Measurements from ENCODE around the gene MPV17L2.

The MPV17L2 gene

DNA sequence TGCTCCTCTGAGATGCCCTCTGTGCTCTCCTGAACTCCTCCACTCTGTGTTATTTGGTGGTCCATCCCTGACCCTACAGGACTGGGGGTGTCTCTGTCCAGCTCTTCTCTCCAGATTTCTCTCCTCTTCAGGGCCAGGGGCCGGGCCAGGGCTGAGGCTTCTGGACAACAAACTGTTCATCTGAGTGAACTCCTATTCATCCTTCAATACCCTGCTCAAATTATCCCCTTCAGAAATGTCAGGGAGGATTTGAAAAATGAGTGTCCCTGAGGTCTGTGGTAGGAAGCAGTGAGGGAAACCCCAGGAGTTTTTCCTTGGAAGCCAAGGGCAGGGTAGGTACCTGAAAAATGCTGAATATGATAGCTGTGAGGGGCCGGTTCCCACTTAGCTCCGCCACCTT is 25.6 kb downstream of the MPV17L2 start:
- no peak for DNase-seq (ENCODE audit: low read depth)

DNA sequence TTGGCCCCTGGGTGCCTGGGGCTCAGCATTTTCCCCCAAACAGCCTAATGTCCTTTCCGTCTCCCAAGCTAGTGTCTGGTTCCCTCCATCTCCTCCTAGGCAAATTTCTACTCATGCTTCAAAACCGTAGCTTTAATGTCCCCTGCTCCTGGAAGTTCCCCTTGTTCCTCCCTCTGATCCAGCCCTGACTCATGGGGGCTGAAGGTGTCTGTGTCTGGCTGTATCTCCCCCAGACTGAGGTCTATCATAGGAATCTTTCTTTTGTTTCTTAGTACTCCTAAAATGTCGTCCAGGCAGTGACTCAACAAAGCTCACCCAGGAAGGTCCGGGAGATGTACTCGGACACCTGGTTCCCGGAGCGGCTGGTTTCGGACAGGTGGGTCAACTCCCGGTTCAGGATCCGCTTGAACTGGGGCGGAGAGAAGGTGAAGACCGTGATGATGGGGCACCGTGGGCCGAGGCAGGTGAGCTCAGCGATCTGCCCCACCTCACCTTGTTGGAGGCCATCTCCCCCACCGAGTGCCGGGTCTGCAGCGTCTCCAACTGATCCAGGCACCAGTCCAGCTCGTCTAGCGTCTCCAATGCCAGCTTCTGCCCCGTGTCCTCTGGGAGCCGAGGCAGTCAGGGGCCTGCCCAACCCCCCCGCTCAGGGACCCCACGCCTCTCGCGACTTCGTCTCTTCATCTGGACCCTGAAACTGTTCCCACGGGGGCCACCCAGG is 27.1 kb downstream of the MPV17L2 start:
- no peak for DNase-seq (ENCODE audit: low read depth)

DNA sequence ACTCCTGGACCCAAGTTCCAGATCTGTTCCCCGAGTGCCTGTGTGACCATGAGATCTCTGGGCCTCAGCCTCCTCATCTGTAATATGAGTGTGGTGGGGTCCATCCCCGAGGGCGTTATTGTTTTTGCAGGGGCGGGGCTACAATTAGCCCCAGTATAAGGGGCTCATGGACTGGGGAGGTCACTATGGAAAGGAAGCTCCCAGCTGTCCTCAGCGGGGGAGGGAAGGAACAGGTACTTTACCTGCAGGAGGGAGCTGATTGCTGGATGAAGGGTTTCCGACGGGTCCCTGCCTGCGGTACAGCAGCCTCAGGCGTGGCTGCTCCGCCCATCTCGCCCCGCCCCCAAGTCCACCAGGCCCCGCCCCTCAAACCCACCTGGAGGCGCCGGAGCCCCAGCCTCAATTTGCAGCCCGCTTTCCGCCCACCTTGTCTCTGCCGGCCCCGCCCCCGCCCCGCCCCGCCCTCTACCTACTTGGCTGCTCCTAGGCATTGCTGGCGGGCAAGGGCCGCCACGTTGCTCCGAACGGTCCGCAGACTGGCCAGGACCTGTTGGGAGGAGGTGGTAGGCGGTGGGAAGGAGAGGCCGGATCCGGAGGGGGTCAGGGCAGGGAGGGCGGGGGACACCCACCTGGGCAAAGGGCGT is 27.7 kb downstream of the MPV17L2 start:
- DNase-seq (ENCODE audit: low read depth), result no peak

DNA sequence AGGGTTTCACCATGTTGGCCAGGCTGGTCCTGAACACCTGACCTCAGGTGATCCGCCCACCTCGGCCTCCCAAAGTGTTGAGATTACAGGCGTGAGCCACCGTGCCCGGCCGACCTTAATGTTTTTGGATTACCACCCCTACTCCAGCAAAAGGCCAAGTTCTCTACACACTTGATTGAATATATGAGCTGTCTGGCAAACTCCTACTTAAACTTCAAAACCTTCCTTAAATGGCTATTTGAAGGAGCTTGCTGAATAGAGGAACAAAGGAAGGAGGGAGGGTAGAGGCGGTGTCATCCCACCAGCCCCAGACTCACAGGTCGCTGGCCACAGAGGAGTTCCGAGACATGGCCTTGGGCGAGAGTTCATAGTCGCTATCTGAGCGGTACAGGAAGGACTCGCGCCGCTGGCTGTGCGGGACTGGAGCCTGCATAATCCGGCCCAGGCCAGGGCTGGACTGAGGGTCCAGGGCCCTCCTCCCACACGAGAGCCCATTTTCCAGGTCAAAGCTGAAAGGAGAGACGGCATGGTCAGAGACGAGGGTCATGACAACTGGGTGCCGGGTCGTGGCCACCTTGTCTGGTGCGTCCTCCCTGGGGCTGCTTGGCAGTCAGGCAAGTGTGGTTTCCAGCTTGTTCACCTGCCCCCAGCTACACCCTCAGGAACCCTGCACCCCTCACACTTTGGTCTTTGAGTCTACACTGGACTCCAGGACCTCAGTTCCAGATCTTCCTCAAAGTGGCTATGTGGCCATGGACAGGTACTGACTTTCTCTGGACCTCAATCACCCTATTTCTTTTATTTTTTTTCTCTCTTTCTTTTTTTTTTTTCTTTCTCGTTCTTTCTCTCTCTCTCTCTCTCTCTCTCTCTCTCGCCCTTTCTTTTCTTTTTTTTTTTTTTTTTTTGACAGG is 29.1 kb downstream of the MPV17L2 start:
- no peak for DNase-seq (ENCODE audit: low read depth)

DNA sequence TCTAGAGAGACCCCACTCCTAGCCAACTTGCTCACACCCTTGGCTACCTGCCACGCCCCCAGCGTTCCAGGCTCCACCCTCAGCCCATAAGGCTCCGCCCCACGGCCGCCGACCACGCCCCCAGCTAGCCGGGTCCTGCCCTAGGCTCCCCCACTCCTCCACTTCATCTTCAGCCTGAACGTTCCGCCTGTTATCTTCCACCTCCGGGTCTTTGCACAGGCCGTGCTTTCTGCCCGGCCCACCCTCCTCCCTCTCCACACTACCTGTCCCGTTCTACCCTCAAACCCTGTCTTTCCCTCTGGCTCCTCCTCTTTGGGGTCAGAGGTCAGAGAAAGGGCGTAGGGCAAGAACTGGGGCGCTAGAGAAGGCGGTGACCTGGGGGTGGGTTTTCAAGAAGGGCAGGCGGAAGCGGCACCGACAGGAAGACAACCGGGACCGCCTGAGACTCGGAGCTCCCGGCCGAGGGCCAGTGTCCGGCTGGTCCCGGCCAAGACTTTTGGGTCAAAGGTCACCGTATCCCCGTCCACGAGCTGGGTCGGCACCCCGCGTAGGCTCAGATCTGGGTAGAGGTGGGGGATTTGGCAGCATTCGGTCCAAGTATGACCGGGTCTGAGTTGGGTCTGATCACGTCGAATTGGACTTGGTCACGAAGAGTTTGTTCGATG is 31.0 kb downstream of the MPV17L2 start:
- DNase-seq (ENCODE audit: low read depth), result no peak

DNA sequence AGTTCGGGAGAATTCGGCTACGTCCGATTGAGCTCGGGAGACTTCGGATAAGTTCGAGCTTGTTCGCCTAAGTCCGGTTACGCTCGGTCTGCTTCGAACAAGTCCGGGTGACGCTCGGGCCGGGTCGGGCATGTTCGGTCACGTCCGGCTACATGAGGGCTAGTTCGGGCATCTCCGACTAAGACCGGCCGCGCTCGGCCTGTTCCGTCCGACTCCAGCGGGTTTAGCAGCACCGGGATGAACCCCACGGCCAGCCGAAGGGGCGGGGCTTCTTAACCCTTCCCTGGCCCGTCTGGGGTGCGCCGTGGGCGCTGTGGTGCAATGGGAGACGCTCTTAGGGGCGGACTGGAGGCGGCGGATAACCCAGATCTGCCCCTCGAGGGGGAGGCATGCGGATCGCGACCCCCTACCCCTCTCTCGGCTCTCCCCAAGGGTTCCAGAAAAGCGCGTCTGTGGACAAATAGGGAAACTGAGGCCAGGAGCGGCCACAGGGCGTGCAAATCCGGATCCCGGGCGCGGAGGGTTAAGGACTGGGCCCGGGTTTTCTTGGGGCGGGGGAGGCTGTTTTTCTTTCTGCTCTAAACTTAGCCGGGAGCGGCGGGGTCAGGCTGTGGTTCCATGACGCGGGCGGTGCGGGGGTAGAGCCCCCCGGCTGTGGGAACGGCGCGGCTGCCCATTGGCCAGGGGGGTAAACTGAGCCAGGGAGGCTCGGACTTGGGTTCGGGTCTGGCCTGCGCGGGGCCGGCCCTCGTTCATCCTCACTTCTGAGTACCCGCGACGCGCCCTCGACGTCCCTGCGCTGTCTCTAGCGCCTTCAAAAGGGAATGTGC is 31.7 kb downstream of the MPV17L2 start:
- DNase-seq (ENCODE audit: low read depth), result peak; percentile 68

DNA sequence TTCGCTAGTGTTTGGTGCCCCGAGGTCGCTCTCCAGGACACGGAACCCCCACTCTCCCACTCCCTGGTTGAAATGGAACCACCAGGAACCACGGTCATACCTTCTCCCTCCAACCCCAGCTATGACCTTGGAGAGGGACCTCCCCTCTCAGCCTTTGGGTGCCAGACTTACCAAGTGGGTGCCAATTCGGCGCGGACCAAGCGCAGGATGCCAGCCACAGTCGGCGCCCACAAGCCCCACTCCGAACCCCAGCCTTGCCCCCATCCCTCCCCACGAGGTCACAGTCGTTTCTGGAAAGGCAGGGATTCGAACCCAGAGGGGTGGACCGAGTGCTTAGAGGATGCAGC is 32.3 kb downstream of the MPV17L2 start:
- DNase-seq (ENCODE audit: low read depth), result no peak

DNA sequence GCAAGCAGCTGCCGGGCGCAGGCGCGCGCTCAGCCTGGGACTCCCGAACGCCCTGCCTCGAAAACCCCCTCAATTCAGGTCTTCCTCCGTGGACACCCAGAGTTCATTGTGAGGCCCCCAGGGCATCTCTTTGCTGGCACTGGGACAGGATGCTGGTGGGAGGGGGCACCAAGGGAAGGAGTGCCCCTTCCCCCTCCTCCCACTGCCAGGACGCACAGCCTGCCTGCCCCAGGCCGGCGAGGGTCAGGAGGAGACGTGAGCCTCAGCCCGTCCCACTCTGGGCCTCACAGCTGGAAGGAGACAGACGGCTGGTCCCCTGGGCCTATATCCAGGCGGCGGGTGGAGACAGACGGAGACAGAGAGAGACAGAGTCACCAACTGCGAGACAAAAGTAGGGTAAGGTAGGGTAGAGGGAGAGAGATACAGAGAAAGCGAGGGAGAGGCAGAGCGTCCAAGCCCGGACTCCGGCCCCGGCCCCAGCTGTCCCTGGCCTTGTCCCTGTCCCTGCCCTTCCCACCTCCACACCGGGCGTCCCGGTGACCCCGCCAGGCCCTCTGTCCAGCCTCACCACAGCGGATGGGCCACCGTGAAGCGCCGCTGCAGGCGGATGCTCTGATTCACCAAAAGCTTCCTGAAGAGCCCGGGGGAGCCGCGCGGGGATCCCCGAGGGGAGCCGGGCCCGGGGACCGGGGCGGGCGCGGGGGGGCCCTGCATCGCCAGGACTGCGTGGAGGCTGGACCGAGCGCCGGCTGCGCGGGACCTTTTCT is 32.9 kb downstream of the MPV17L2 start, which contains the start of gene PDE4C:
PDE4C (minus strand) TSS at position 737 of the 767 bp plus-strand sequence; CDS start at position 714, 23 bp downstream.
- no peak for DNase-seq (ENCODE audit: low read depth)

DNA sequence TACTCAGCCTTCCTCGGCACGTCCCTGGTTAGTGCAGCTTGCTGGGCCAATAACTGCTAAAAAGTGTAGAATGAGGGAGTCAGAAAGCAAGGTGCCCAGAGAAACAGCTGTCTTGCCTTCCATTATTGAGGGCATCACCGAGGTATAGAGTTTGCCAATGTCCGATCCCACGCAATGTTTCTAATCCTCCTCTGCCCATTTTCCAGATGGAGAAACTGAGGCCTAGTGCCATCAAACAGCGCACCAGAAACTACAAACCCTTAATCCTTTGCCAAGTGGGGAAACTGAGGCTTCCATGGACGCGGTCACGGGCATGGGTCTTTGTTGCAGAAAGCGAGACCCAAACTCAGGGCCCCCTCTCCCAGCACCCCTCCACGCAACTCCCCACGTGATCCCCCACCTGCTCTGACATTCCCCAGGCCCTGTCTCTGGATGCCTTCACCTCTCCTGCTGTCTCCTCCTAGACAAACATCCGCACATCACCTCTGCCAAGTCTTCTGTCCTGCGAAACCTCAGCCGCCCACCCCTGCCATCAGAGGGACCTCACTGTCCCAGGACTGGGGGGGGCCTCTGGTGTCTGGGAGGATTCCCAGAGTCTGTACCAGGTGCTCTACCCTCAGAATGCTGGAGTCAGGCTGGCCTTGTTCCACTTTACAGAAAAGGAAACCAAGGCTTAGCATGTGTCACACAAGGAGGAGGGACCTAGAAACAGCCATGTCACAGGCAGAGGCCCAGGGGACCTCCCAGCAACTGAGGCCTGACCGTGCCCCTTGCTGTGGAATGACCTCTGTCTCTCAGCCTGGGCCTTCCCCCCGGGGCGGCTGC is 34.1 kb downstream of the MPV17L2 start:
- no peak for DNase-seq (ENCODE audit: low read depth)

DNA sequence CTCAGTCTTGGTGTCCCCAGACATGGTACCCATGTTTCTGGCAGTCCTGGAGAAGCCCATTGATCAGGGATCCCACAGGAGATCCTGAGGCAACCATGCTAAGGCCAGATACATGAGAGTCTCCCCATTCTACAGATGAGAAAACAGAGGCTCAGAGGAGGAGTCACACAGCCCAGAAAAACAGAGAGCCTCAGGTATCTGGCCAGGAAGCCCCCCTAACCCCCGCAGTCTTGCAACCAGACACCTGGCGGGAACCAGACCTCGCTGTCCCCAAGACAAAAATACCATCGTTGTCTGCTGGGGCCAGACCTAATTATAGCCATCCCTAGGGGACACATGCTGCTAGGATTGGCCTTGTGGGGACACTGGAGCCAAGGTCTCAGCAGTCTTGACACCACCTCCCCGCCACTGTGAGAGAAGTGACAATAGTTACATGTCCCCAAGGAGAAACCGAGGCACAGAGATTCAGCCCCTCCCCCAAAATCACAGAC is 34.8 kb downstream of the MPV17L2 start:
- DNase-seq (ENCODE audit: low read depth), result no peak

DNA sequence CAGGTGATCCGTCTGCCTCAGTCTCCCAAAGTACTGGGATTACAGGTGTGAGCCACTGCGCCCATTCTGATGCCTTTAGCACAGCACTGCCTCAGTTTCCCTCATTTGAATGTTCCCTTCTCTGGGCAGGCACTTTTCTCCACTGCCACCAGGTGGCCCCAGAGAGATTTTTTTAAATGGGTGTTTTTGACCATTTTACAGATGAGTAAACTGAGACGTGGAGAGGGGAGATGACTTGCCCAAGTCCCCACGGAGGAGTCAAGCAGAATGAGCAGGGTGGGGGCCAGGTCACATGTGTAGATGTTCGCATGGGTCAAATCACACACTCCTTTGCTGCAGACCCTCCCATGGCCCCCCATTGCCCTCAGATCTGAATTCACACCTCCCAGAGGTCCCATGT is 36.5 kb downstream of the MPV17L2 start:
- no peak for DNase-seq (ENCODE audit: low read depth)

DNA sequence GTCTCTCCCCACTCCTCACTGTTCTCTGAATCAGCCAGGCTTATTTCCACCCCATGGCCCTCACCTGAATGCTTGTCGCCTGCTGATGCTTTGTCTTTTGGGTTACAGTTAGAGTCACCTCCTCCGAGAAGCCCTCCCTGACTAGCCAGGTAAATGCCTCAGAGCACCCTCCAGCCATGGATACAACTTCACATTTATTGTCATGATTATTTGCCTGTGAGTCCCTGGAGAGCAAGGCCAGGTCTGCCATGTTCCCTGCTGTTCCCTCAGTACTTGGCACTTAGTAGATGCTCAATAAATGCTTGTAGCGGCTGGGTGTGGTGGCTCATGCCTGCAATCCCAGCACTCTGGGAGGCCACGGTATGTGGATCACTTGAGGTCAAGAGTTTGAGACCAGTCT is 36.9 kb downstream of the MPV17L2 start:
- DNase-seq (ENCODE audit: low read depth), result no peak

DNA sequence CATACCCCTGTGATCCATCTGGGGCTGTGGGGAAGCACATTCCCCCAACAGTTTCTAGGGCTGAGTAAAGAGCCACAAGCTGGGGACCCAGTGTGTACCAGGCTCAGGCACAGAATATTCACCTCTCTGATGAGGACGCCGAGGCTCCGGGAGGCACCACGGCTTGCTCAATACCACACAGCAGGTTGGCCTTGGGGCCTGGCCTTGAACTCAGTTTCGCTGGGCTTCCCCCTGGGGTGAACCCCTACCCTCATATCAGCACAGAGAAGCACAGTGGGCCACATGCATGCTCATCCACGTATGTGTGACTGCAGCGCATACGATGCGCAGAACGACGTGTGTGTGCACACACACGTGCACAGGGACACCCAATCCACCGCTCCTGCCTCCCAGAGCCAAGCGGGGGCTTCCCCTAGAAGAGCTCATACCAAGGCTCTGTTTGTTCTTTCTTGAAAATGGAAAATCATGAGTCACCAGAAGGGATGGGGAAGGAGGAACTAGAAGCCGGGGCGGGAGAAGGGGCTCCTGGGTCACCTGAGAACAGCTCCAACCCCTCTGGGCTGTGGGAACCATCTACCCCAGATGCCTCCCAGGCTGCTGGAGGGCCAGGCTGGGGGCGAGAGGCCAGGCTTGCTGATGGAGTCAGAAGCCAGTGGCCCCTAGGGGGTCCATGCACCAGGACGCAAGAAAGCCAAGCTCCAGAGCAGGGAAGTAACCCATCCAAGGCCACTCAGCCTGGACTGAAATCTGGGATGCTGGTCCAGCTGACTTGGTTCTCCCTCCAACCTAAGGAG is 38.1 kb downstream of the MPV17L2 start:
- DNase-seq (ENCODE audit: low read depth), result no peak

DNA sequence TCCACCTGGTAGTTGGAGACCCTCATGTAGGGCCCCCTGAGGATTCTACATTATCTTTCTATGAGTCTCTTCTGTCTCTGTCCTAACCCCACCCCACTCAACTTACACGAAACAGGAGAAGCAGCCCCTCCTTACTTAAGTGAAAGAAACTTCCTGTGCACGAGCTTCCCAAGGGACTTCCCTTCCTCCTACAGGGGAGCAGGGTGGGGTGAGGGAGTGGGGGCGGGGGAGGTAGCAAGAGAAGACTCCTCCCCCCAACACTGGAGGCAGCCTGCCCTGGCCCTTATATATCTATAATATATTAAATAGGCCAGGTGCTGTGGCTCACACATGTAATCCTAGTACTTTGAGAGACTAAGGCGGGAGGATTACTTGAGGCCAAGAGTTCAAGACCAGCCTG is 38.8 kb downstream of the MPV17L2 start:
- no peak for DNase-seq (ENCODE audit: low read depth)

DNA sequence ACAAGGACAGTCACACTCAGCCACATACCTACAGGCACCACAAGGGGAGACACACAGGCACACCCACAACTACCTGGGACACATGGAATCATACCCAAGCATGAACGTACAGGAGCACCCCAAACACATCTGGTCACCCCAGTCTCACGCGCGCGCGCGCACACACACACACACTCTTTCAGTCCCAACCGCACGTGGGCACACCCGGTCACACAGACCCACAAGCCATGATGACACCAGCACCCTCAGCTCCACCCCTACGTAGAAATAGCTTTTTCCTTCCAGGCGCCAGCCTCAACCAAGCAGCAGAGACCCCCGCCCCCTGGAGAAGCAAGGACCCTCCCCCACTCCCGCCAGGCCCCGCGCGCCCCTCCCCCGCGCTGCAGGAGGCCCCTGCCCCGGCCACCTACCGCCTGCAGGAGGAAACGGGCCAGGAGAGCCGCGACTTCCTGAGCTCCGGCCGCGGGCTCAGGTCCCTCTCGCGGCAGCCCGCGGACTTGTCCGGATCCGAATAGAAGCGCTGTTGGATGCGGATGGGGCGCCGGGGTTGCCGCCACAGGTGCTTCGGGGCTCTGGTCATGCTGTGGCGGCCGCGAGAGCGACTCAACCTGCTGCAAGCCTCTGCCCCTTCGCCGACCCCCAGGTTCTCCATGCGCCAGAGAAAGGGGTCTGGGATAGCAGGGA is 39.7 kb downstream of the MPV17L2 start:
- no peak for DNase-seq (ENCODE audit: low read depth)

DNA sequence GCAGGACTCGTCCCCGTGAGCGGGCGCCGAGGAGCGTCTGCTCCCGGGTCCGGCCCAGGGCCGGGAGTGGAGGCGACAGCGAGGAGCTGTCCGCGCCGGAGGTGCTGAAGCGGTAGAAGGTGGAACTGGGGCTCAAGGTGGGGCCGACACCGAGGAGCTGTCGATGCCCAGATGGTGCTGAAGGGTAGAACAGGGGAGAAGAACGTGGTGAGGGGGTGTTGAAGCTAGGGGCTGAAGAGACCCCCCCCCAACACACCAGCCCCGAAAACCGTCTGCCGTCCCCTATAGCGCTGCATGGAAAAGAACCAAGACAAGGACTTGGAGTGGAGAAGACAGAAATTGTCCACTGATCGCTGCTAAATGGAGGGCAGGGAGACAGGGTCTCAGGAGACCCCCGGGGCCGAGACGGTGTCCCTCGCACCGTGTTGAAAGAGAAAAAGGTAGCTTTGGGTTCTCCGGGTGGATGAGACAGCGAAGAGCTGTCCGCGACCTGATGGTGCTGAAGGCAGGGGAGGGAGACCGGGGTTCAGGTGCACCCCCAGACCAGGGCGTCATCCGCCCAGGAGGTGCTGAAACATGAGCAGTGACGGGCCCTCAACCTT is 40.3 kb downstream of the MPV17L2 start:
- no peak for DNase-seq (ENCODE audit: low read depth)

DNA sequence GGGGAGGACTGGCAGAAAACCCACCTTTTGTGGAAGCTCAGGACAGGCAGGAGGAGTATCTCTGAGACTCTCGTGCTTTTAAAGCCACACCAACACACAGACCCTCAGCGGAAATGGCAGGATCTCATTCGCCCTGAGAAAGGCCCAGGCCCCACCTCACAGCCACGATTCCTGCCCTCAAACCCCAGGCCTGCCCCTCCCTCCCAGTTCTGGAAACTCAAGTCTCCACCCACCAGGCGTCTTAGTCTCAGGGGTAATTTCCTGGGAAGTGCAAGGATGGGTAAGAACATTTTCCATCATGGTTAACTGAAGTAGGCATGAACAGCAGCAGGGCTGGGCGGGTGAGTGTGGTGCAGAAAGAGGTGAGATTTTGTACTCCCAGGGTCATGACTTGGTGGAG is 41.2 kb downstream of the MPV17L2 start:
- no peak for DNase-seq (ENCODE audit: low read depth)

DNA sequence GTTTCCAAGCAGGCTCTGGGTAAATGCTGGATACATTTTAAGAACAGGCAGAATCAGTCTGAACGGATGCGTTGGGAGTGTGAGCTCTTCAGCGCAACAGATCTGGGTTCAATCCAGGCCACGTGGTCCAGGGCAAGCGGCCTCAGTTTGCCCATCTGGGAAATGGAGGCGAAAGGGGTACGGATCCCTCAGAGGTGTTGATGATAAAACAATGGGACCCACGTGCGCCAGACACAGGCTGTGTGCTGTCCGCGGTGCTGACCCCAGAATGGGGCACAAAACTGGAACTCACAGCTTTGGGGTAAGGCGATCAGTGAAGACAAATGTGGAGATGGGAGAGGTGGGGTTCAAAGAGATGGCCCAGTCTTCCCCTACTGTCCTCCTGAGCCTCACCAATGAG is 46.3 kb downstream of the MPV17L2 start:
- DNase-seq (ENCODE audit: low read depth), result no peak

All from GM04503 (cell line).